Heart right ventricle (tissue), 16 donors: ENCODE data around the gene ETNK2. TPM values are rescaled to one million over a fixed set of nuclear protein-coding genes. Genes with fewer than 3 reads are reported as not detected.

Source experiments
- ATAC-seq, 8 donors: fragments of 200-7000 bp; cut with Tn5 transposase; one replicate each; pipeline ENCODE4 v1.9.1; 2020; ENCODE audit warnings: mild to moderate bottlenecking in 8 of 8, moderate library complexity in 8 of 8, moderate number of reproducible peaks in 1 of 8
- DNase-seq, 2 donors: peaks; one replicate each; pipeline ENCODE4 v3.0.0-alpha.2; 2020
- H3K27ac ChIP-seq, 10 donors: fragments of 200-600 bp; sonication (generic) in 2 of 10; one replicate each; pipeline versions ENCODE4 v1.5.0 to v1.8.0; 2020 to 2022; ENCODE audit warnings: mild to moderate bottlenecking in 3 of 10
- H3K27me3 ChIP-seq, 7 donors: fragments of 200-600 bp; one replicate each; pipeline ENCODE4 v1.8.0; 2021 to 2022; ENCODE audit warnings: mild to moderate bottlenecking in 2 of 7
- H3K36me3 ChIP-seq, 9 donors: fragments of 200-600 bp; sonication (generic) in 1 of 9; one replicate each; pipeline versions ENCODE4 v1.5.0 to v1.8.0; 2020 to 2022; ENCODE audit warnings: mild to moderate bottlenecking in 2 of 9
- H3K4me1 ChIP-seq, 9 donors: fragments of 200-600 bp; sonication (generic) in 1 of 9; one replicate each; pipeline versions ENCODE4 v1.5.0 to v1.8.0; 2020 to 2022; ENCODE audit warnings: mild to moderate bottlenecking in 4 of 9
- H3K4me3 ChIP-seq, 10 donors: fragments of 200-600 bp; sonication (generic) in 2 of 10; one replicate each; pipeline versions ENCODE4 v1.5.0 to v1.8.0; 2020 to 2022; ENCODE audit warnings: mild to moderate bottlenecking in 7 of 10, moderate library complexity in 2 of 10
- H3K9me3 ChIP-seq, 11 donors: fragments of 200-600 bp in 10 of 11; sonication (generic) in 2 of 11; one replicate each; pipeline versions ENCODE4 v1.5.0 to v1.8.0; 2013 to 2022; ENCODE audit warnings: mild to moderate bottlenecking in 2 of 11, control low read depth in 1 of 11, moderate library complexity in 1 of 11
- WGBS, 2 donors: extraction: QIAGEN DNeasy Blood & Tissue Kit; methylation state at CpG; one replicate each; pipeline ENCODE4 v1.1.7; 2013; ENCODE audit warnings: inconsistent platforms in 1 of 2; 5-methylcytosine and 5-hydroxymethylcytosine counted together
- intact Hi-C, 10 donors: fragments of 100-400 bp; cut with DNase I; formaldehyde crosslinking; loops; one replicate each; pipeline versions ENCODE4 v1.11.1 to v1.14.2; 2022
- polyA plus RNA-seq, 2 donors: library from polyadenylated mRNA; stranded (reverse); fragments of 200-250 nt; gene quantifications; one replicate each; pipeline ENCODE4 v1.2.3, GENCODE V29; 2013
- total RNA-seq, 10 donors: library from RNA; stranded (reverse); fragmentation: NEBNext Ultra II Directional in 3 of 10; extraction: Animal tissue kit (Norgen Biotek cat#: 25700) in 3 of 10; gene quantifications; one replicate each; pipeline versions ENCODE4 v1.2.1 to v1.2.4, GENCODE V29; 2021 to 2023
- TF ChIP-seq, protein P1 (sequence below), 9 donors: fragments of 200-600 bp; sonication (generic) in 2 of 9; IDR thresholded peaks; one replicate each; pipeline versions ENCODE4 v1.5.0 to v1.8.0; 2021 to 2022; ENCODE audit warnings: antibody characterized with exemption in 9 of 9, mild to moderate bottlenecking in 5 of 9, moderate library complexity in 1 of 9
- donor health status: Arrhythmogenic right ventricular cardiomyopathy.
- donor health status: ischemic (EF 13 %, LVEDD 7.1; RV severe dilation, severe dysfunction).
- donor health status: healthy with polysubstance abuse.
- donor health status: DM: no; HTN: yes; CAD: no.
- donor health status: DM: no; HTN: no; CAD: no.
- donor health status: ischemic (EF 25% LVEDD 6.9; RV normal size, moderate dysfunction).
- donor health status: ischemic (EF 25% LVEDD 5.7; RV mildly dilated, moderate dysfunction).
- donor health status: healthy.
- donor health status: DM: yes; HTN: yes; CAD: no.
- donor health status: Ischemic cardiomyopathy.
- donor health status: ischemic (EF 35%, LVEDD 5.7; RV mildly dilated, moderate dysfunction).
- donor health status: nonischemic (EF 11% LVEDD 7.7; RV severe dilation, severe dysfunction).
- donor health status: DM: yes; HTN: yes; CAD: no.
- donor health status: PGD.
- donor health status: ischemic (EF 29% LVEDD 5.4; RV normal size, mild dysfunction).
- donor health status: nonischemic (EF 23%, LVEDD 6.1; RV moderate dilation, normal function).

The ETNK2 gene
- total and polyA plus RNA-seq, 12 donors, result 0.47 to 5.2 (median 2.3) TPM

DNA sequence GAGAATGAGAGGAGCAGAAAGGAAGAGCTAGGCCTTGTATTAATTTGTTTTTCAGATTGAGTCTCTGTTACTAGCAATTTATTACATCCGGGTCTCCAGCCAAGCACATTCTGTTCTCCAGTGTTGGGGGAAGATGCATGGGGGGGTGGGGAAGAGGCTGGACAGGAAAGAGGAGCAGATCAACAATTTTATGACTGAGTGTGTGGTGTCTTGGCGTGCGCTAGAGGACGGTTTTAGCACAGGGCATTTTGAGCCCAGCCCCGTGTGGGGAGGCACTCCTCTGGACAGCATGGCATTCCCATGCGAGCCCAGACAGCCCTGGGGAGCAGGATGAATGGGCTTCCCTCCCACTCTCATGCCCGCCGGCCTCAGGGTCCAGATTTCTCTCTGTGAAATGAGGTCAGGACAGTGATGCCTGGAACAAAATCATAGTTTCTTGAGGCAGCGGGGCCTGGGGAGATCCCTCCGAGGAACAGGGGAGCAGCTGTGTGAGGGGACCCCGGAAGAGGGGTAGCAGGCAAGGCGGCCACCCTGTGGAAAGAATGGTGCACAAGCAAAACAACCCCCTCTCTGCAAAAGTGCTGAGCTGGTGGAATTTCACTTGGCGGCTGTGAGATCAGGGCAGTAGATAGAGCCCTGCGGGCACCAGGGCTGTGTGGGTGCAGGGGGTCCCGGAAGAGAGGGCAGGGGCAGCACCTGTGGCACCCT is 62.6 kb downstream of the ETNK2 start:
- Histone ChIP-seq H3K27me3 (no peaks in the 10 kb centered on the region), H3K4me3 (no peak overlapping the region), H3K4me1 (peaks cover 21 to 100% (median 66%) of the 10 kb centered on the region in 9 donors), H3K27ac (peak overlapping the region in 7 of 10 donors; percentile 40 to 79 (median 58)), H3K9me3 (no peaks in the 10 kb centered on the region), H3K36me3 (no peaks in the 10 kb centered on the region)
- WGBS, 2 donors, result 60 to 70% methylated on average over 15 of the region's 15 CpGs
- ATAC-seq (peak in 7 of 8 donors; percentile 32 to 75 (median 44)), DNase-seq (peak in 1 of 2 donors; percentile 27)
- intact Hi-C loops, result loop anchor here in 1 of 10 donors (5.0 kb wide), 1 partner anchor 33 kb away; no protein-coding TSS in a partner anchor
- TF ChIP-seq, protein P1, sequence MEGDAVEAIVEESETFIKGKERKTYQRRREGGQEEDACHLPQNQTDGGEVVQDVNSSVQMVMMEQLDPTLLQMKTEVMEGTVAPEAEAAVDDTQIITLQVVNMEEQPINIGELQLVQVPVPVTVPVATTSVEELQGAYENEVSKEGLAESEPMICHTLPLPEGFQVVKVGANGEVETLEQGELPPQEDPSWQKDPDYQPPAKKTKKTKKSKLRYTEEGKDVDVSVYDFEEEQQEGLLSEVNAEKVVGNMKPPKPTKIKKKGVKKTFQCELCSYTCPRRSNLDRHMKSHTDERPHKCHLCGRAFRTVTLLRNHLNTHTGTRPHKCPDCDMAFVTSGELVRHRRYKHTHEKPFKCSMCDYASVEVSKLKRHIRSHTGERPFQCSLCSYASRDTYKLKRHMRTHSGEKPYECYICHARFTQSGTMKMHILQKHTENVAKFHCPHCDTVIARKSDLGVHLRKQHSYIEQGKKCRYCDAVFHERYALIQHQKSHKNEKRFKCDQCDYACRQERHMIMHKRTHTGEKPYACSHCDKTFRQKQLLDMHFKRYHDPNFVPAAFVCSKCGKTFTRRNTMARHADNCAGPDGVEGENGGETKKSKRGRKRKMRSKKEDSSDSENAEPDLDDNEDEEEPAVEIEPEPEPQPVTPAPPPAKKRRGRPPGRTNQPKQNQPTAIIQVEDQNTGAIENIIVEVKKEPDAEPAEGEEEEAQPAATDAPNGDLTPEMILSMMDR (IDR thresholded peaks at IDR 0.05), result no peak

DNA sequence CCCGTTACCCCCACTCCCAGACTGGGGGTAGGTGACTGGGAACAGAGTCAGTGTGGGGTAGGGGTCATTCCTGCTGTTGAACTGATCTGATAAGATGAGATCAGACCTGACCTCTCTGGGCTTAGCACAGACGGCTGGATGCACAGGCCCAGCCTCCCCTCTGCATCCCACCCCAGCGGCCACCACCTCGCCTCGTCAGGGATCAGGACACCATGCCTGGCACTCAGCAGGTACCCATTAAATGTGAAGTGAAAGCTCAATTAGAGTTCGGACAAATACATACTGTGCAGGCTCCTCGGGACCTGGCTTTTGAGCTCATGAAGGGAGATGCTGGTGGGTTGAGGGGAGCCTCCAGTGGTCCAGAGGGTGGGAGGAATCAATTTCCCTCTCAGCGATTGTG is 63.2 kb downstream of the ETNK2 start:
- no peaks in the 10 kb centered on the region for H3K27me3 ChIP-seq
- H3K9me3 ChIP-seq, result no peaks in the 10 kb centered on the region
- TF ChIP-seq, protein P1 (IDR thresholded peaks at IDR 0.05), result no peak
- peak overlapping the region in 1 of 10 donors; percentile 5 for H3K4me3 ChIP-seq
- peak in 1 of 8 donors; percentile 13 for ATAC-seq
- peak overlapping the region; percentile 31 to 79 (median 55) for H3K27ac ChIP-seq
- peaks cover 0 to 2% (median 0%) of the 10 kb centered on the region in 9 donors for H3K36me3 ChIP-seq
- peaks cover 25 to 100% (median 67%) of the 10 kb centered on the region in 9 donors for H3K4me1 ChIP-seq
- 59 to 73% methylated on average over 8 of the region's 8 CpGs for WGBS, 2 donors
- intact Hi-C loops, result loop anchor here in 1 of 10 donors (5.0 kb wide), 1 partner anchor 34 kb away; no protein-coding TSS in a partner anchor
- no peak for DNase-seq

DNA sequence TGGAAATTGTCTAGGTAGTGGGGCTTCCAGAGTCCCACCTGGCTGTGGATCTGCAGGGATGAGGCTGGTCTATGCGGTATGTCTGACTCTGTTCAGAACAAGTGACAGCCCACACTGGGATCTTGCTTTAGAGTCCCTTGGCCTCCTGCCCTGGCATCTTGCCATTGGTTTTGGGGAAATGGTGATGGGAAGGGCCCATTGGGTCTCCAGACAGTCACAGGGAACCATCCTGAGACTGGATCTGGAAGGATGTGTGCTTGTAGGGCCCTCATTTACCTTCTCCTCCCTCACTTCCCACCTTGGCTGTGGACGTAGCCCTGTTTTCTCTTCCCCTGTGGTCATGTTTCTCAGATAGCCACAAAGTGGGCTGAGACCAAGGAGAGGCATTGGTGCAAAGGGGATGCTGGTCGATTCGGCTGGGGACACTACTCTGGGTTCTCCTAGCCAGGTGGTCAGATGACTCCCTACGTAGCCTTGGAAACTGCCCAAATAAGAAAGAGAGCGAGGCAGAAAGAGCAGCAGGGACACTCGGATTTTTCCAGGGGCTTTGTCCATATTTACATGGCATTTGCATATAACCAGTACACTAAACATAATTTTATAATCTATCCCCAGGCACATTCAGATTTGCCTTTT is 63.8 kb downstream of the ETNK2 start:
- Histone ChIP-seq H3K4me3 (no peak overlapping the region), H3K4me1 (peaks cover 25 to 100% (median 67%) of the 10 kb centered on the region in 9 donors), H3K27me3 (no peaks in the 10 kb centered on the region), H3K36me3 (peaks cover 0 to 5% (median 0%) of the 10 kb centered on the region in 9 donors), H3K27ac (peak overlapping the region in 9 of 10 donors; percentile 40 to 79 (median 58)), H3K9me3 (no peaks in the 10 kb centered on the region)
- TF ChIP-seq, protein P1 (IDR thresholded peaks at IDR 0.05), result no peak
- intact Hi-C loops, result loop anchor here in 1 of 10 donors (5.0 kb wide), 1 partner anchor 34 kb away; no protein-coding TSS in a partner anchor
- DNase-seq (peak in 1 of 2 donors; percentile 42), ATAC-seq (peak in 3 of 8 donors; percentile 7 to 32 (median 31))
- WGBS, 2 donors, result 45 to 70% methylated on average over 7 of the region's 7 CpGs

DNA sequence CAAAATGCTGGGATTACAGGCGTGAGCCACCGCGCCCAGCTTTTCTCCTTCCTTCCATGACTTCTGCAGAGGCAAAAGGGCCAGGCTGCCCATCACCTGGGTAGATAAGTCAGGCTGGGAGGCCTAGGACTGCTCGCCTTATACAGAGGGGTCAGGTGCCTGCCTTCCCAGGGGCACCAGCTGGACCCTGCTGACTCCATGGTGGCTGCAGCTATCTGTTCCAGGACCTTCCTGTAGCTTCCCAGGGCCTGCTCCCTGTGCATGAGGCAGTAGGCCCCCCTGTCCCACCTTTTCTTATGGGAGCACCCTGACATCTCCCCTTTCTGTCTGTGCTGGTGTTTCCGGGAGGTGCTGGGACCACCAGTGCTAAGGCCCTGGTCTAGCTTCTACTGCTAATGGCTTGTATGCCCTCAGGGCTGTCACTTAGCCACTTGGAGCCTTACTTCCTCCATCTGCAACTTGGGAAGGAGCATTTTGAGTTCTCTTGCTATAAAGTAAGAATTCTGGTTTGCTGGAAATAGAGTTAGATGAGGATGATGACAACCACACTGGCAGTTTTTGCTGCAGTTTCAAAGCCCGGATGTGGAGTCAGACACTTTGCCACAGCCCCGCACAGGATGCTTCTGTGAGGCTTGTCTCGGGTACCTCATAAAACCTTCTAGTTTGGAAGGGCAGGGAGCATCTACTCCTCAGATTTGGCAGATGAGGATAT is 64.5 kb downstream of the ETNK2 start:
- no peaks in the 10 kb centered on the region for H3K27me3 ChIP-seq
- no peak overlapping the region for H3K4me3 ChIP-seq
- peaks cover 0 to 5% (median 0%) of the 10 kb centered on the region in 9 donors for H3K36me3 ChIP-seq
- H3K27ac ChIP-seq, result peak overlapping the region in 9 of 10 donors; percentile 19 to 79 (median 52)
- intact Hi-C loops, result loop anchor here in 1 of 10 donors (5.0 kb wide), 1 partner anchor 35 kb away; no protein-coding TSS in a partner anchor
- no peaks in the 10 kb centered on the region for H3K9me3 ChIP-seq
- peaks cover 25 to 100% (median 68%) of the 10 kb centered on the region in 9 donors for H3K4me1 ChIP-seq
- 79 to 88% methylated on average over 8 of the region's 8 CpGs for WGBS, 2 donors
- DNase-seq, result no peak
- peak in 1 of 8 donors; percentile 14 for ATAC-seq
- TF ChIP-seq, protein P1 (IDR thresholded peaks at IDR 0.05), result no peak
